ENCODE results near the gene RPS6KB2.
A peak's percentile ranks its signal among the peaks of the same experiment; 100 is the strongest.
"Not testable (repeated sequence)": the region's sequence is repeated elsewhere in the genome, so short reads cannot be mapped to it uniquely, and the experiment has no call there.

The RPS6KB2 gene

DNA sequence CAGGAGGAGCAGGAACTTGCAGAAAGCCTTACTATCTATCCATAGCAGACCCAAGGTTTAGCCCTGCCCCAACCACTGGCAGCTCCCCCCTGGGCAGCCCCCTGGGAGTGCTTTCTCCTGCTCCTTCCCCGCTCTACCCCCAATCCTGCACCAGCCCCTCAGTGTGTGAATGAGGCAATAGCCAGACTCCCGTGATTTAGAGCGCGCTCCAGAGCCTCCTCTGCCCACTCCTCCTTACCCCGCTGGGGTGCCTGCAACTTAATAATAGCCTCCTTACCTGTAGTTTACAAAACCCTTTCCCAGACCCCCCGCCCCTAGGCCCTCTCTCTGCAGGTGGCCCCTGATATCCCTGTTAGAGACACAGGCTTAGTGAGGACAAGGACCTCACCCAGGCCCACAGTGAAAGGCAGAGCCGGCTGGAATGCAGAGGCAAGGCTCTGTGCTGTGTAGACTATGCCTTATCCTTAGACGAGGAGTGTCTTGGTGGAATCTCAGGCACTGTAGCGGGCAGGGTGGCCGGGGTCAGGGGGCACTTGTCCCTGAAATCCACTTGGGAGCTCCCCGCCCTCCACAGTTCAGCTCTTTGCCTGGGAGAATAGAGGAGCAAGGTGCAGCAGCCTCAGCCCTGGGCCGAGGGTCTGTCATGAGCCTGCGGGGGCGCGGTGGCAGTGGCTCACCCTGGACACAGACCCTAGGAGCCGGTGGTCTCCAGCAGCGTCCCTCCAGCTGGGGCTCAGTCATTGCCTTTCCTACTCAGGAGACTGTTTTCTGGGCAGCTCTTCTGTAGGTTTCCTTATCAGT lies 17.1 kb upstream of the RPS6KB2 start:
- DNase-seq: no peak

DNA sequence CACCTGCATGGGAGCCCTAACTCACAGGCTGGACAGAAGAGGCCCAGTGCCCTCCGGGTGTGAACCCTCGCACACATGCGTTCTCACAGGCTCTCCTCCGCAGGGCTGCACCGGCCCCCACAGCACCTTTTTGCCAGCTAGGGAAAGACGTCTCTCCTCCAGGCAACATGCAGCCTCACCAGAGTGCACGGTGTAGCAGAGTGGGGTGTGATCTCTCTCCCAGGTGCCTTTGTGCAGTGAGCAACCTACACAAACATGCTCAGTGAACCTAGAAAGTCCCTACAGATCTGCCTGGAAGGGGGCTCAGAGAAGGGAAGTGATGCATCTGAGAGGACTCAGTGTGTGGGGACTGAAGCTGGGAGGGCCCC lies 16.5 kb upstream of the RPS6KB2 start:
- DNase-seq: no peak

DNA sequence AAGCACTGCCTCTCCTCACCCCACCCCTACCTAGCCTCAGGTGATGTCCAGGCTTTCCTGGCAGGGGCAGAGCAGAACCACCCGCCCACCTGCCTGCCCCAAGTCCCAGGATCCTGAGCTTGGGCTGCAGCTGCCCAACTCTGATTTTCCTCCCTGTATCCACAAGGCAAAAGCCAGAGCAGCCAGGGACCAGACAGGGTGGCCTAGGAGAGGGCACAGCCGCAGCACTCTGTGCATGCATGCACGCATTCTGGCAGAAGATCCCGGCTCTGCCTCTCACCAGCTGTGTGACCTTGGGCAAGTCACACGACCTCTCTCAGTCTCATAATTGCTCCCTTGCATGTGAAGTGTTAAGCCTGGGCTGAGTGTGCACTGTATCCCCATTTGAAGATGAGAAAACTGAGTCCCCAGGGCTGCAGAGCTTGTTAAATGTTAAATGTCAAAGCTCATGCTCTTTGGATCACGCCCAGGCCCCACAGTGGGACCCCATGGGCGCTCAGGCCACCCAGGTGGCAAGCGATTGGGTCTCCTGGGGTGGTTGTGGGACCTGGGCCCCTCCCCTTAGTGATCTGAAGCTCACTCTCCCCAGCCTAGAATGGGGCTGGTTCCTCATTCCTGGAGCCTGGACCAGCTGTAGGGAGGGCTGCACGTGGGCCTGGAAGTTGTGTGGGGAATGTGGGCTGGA lies 15.7 kb upstream of the RPS6KB2 start:
- no peak for DNase-seq

DNA sequence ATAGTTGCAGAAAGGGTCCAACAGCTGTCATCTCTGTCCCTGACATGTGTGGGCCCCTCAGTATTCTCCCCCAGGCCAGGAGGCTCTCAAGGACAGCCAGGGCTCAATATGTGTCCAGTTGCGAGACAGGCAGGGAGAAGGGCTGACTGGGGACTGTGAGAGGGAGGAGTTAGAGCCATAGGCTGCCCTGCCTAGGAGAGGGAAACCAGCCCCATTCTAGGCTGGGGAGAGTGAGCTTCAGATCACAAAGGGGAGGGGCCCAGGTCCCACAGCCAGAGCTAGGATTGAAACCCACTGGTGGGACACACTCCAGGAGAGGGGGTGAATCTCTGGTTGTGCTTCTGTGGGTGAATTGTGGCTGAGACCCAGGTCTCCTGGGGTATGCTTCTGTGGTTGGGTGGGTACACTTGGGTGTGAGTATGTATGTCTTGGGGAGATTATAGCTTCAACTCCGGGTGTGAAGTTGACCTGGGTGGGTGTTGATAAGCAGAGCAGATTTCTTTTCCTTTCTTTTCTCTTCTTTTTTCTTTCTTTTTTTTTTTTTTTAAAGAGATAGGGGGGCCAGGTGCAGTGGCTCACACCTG lies 14.9 kb upstream of the RPS6KB2 start:
- no peak for DNase-seq

DNA sequence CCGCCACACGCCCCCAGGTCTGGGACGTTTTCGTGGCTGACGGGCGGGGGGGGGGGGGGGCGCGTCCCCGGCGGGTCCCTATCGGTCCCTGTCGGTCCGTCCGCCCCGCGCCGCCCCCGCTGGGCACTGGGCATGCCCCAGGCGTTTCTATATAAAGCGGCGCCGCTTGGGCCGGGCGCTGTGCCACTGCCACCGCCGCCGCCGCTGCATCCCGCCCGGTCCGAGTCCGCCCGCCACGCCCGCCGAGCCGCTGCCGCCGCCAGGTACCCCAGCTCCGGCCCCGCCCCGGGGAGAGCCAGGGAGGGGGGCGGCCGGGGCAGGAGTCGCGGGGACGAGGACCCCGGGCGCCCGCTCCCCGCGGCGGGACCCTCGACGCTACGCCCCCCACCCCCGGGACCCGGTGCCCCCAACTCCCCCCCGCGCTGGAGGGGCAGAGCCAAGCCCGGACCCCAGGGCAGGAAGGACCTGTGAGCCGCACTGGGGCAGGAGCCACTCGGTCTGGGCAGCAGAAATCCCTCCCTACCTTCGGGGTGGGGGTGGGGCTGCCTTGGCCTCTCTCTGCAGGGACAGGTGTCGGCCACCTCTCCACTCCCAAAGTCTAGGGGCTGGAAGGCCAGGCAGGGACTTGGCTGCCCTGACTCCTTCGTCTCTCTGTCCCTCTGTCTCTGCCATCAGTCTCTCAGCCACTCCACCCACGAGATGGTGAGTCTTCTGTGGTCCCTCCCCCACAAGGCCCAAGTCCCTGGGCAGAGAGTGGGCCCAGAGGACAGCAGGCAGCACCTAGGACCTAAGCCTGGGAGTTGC lies 12.6 kb upstream of the RPS6KB2 start, which contains the start of gene CARNS1:
Gene CARNS1, plus strand, starts transcription at position 178 of the 804 bp plus-strand sequence. Its CDS starts 522 bp downstream, at position 700.
- no peak for DNase-seq

- peak in 4 of 5 experiments; percentile 56 to 91 (median 78) for DNase-seq
These were observed 11.6 kb upstream of the RPS6KB2 start for GRCh38 chr11:67416416-67417335.

DNA sequence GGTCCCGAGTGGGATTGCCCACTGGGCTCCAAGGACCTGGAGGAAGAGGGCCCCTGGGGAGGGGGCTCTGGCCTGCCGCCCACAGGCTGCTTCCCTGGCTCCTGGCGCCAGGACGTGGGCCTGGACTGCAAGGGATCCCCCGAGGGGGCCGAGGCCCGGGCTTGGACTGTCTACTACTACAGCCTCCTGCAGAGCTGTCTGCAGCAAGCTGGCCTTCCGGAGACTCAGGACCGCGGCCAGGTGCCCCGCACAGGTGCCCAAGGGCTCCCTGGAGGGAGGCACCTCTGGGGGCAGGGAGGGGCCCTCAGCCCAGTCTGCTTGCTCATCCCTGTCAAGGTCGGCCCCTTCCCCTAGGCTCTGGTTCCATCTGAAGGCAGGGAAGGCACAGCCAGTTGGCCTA lies 10.9 kb upstream of the RPS6KB2 start:
- DNase-seq: no peak

DNA sequence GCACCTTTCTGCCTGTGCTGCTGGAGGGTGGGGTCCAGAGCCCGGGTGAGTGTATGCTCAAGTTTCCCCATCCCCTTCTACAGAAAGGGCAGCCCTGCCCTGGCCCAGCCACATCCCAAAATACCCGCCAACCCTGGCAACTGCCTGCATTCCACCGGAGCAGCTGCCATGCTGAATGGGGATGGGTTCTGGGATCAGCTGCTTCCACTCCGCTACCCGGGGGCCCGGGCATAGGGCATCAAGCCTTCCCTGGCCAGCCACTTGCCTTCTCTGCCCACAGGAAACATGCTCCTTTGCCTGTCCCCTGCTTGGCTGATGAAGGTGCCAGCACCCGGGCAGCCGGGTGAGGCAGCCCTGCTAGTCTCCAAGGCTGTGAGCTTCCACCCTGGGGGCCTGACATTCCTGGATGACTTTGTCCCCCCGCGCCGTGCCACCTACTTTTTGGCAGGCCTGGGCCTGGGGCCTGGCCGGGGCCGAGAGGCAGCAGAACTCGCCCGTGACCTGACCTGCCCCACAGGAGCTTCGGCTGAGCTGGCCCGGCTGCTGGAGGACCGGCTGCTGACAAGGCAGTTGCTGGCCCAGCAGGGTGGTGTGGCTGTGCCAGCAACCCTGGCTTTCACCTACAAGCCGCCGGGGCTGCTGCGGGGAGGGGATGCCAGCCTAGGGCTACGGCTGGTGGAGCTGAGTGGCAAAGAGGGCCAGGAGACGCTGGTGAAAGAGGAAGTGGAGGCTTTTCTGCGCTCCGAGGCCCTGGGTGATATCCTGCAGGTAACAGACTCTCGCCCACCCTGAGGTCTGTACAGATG lies 9.6 kb upstream of the RPS6KB2 start:
- DNase-seq: peak in 1 of 5 experiments; percentile 55

- DNase-seq: no peak
These were observed 8.8 kb upstream of the RPS6KB2 start for GRCh38 chr11:67419325-67420049.

GRCh38 chr11:67420147-67420645 lies 8.1 kb upstream of the RPS6KB2 start:
- DNase-seq: no peak

DNA sequence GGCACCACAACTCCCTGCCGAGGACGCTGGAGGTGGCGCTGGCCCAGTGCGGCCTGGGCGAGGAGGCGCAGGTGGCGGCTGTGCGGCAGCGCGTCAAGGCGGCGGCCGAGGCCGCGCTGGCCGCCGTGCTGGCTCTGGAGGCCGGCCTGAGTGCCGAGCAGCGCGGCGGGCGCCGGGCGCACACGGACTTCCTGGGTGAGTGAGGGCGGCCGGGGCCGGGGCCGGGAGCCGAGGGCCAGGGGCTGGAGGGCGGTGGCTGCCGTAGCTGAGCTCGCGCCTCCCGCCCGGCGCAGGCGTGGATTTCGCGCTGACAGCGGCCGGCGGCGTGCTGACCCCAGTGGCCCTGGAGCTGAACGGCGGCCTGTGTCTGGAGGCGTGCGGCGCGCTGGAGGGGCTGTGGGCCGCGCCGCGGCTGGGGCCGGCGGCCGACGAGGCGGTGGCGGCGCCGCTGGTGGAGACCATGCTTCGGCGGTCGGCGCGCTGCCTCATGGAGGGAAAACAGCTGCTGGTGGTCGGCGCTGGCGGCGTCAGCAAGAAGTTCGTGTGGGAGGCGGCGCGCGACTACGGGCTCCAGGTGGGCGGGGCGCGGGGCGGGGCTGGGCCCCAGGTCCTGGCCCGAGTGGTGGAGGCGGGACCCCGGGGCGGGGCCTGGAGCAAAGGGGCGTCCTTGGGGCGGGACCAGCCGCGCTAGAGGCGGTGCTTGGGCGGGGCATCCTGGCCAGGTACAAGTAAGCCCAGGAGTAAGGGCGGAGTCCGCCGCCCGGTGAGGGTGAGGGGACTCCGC lies 7.5 kb upstream of the RPS6KB2 start:
- DNase-seq: peak; percentile 94 to 100 (median 96)

DNA sequence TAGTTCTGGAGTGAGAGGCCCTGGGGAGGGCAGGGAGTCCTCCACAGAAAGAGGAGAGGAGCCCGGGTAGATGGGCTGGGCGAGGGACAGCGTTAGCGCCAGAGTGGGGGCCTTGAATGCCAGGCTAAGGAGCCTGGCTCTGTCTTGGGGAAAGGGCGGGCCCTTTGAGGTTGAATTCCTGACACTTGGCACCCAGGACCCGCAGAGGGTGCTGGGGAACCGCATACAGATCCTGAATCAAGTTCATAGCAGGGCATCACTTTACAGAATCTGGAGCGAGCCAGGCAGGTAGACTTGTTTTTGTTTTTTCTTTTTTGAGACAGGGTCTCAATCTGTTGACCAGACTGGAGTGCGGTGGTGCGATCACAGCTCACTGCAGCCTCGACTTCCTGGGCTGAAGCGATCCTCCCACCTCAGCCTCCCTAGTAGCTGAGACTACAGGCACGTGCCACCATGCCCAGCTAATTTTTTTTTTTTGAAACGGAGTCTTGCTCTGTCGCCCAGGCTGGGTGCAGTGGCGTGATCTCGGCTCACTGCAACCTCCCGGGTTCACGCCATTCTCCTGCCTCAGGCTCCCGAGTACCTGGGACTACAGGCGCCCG lies 6.8 kb upstream of the RPS6KB2 start:
- DNase-seq: no peak

GRCh38 chr11:67422891-67423290 lies 5.4 kb upstream of the RPS6KB2 start:
- no peak for DNase-seq

DNA sequence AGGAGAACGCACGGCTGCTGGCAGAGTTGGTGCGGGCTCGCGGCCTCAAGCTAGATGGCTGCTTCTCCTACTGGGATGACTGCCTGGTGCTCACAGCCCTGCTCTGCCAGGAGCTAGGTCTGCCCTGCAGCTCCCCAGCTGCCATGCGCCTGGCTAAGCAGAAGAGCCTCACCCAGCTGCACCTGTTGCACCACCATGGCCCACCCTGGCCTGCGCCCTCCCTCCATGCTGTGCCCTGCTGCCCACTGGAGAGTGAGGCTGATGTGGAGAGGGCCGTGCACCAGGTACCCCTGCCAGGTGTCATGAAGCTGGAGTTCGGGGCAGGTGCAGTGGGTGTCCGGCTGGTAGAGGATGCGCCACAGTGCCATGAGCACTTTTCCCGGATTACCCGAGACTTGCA lies 4.8 kb upstream of the RPS6KB2 start:
- no peak for DNase-seq

DNA sequence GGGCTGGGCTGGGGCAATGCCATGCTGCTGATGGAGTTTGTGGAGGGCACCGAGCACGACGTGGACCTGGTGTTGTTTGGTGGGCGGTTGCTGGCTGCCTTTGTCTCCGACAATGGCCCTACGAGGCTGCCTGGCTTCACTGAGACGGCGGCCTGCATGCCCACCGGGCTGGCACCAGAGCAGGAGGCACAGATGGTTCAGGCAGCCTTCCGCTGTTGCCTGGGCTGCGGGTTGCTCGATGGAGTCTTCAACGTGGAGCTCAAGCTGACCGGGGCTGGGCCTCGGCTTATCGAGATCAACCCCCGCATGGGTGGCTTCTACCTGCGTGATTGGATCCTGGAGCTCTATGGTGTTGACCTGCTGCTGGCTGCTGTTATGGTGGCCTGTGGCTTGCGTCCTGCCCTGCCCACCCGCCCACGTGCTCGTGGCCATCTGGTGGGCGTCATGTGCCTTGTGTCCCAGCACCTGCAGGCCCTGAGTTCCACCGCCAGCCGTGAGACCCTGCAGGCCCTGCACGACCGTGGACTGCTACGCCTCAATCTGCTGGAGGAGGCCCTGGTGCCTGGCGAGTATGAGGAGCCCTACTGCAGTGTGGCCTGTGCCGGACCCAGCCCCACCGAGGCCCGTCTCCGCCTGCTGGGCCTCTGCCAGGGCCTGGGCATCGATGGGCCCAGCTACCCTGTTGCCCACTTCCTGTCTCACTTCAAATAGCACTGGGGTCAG lies 4.2 kb upstream of the RPS6KB2 start:
- no peak for DNase-seq

GRCh38 chr11:67427364-67427859 lies 882 bp upstream of the RPS6KB2 start:
- DNase-seq: not testable (repeated sequence)

- DNase-seq: no peak
These were observed 859 bp downstream of the RPS6KB2 start for GRCh38 chr11:67429038-67429668.
